DOHH2 (cell line): ENCODE results near the gene TSKS.

ENCODE experiments used
- CTCF ChIP-seq: fragments of 200-600 bp; sonication (generic); IDR thresholded peaks from one replicate; pipeline ENCODE4 v1.5.1; 2014; ENCODE audit warnings: antibody characterized with exemption, mild to moderate bottlenecking, low read depth, low read length; ENCODE audit not compliant: poor library complexity, severe bottlenecking
- EZH2phosphoT487 ChIP-seq: fragments of 200-600 bp; sonication (generic); IDR thresholded peaks from 2 replicates; pipeline ENCODE4 v1.6.1; 2017; ENCODE audit warnings: borderline replicate concordance, mild to moderate bottlenecking, antibody characterized with exemption, low read length, moderate library complexity, mixed read lengths

GRCh38 chr19:49812452-49812996 lies 49.4 kb upstream of the TSKS start:
- no peak for TF ChIP-seq CTCF
- no peak for TF ChIP-seq EZH2phosphoT487
